GM18873 (cell line): ENCODE data around the gene NEDD4L.
A peak's percentile ranks its signal among the peaks of the same experiment; 100 is the strongest.
"Not testable (repeated sequence)": the region's sequence is repeated elsewhere in the genome, so short reads cannot be mapped to it uniquely, and the experiment has no call there.

ENCODE experiments used
- ATAC-seq: cut with Tn5 transposase; IDR thresholded peaks from one replicate; pipeline ENCODE4 v1.9.1; 2021; ENCODE audit warnings: mild to moderate bottlenecking, moderate library complexity, moderate number of reproducible peaks; ENCODE audit not compliant: unreplicated experiment, low FRiP score

Gene NEDD4L

GRCh38 chr18:58043491-58044369 is at the start of gene NEDD4L:
Gene NEDD4L, plus strand, starts transcription at chr18:58044226. Its CDS starts 435 bp downstream, at chr18:58044661.
- ATAC-seq: peak; percentile 72

- ATAC-seq: no peak
Measured at GRCh38 chr18:57995331-57995730, 48.7 kb upstream of the NEDD4L start.

- not testable (repeated sequence) for ATAC-seq
Measured at GRCh38 chr18:57996894-57997293, 47.1 kb upstream of the NEDD4L start.

- ATAC-seq: no peak
Measured at GRCh38 chr18:57997820-57998219, 46.2 kb upstream of the NEDD4L start.

GRCh38 chr18:57998461-57998860 is 45.6 kb upstream of the NEDD4L start:
- ATAC-seq: no peak

GRCh38 chr18:58004317-58004716 is 39.7 kb upstream of the NEDD4L start:
- ATAC-seq: no peak

GRCh38 chr18:58005011-58005410 is 39.0 kb upstream of the NEDD4L start:
- no peak for ATAC-seq

GRCh38 chr18:58005885-58006523 is 38.0 kb upstream of the NEDD4L start:
- ATAC-seq: no peak

GRCh38 chr18:58009166-58009565 is 34.9 kb upstream of the NEDD4L start:
- no peak for ATAC-seq

- no peak for ATAC-seq
Measured at GRCh38 chr18:58010265-58010664, 33.8 kb upstream of the NEDD4L start.

GRCh38 chr18:58012356-58012755 is 31.7 kb upstream of the NEDD4L start:
- no peak for ATAC-seq

- no peak for ATAC-seq
Measured at GRCh38 chr18:58013241-58014211, 30.5 kb upstream of the NEDD4L start.

- ATAC-seq: peak; percentile 98
Measured at GRCh38 chr18:58015065-58015780, 28.8 kb upstream of the NEDD4L start.

GRCh38 chr18:58017267-58017666 is 26.8 kb upstream of the NEDD4L start:
- ATAC-seq: no peak

GRCh38 chr18:58020567-58021107 is 23.4 kb upstream of the NEDD4L start:
- ATAC-seq: no peak

- no peak for ATAC-seq
Measured at GRCh38 chr18:58021504-58021903, 22.5 kb upstream of the NEDD4L start.

- ATAC-seq: no peak
Measured at GRCh38 chr18:58023108-58023507, 20.9 kb upstream of the NEDD4L start.

GRCh38 chr18:58024139-58024538 is 19.9 kb upstream of the NEDD4L start:
- no peak for ATAC-seq

GRCh38 chr18:58025205-58025604 is 18.8 kb upstream of the NEDD4L start:
- no peak for ATAC-seq

- no peak for ATAC-seq
Measured at GRCh38 chr18:58025733-58026132, 18.3 kb upstream of the NEDD4L start.
